ENCODE data around the gene CDC42BPA. TPM values are rescaled to one million over a fixed set of nuclear protein-coding genes. Genes with fewer than 3 reads are reported as not detected.

Gene CDC42BPA
- polyA plus RNA-seq, 1 donor (not counting 4 experiments of a cell fraction or from before 2014, with no cell fraction given) = 9.2 TPM

GRCh38 chr1:226945858-226946245, 372.4 kb downstream of the CDC42BPA start:
- Histone ChIP-seq H3K9ac (ENCODE audit: control insufficient read depth, extremely low read depth, insufficient read depth, low read length) (no peak overlapping the region), H3K9me1 (ENCODE audit: control insufficient read depth, extremely low read depth, insufficient read depth, low read length) (no peaks in the 10 kb centered on the region), H3K4me2 (ENCODE audit: control insufficient read depth, extremely low read depth, insufficient read depth, low read depth, low read length) (no peak overlapping the region), H4K20me1 (ENCODE audit: control insufficient read depth, extremely low read depth, insufficient read depth, low read length) (no peaks in the 10 kb centered on the region), H3K4me1 (ENCODE audit: control insufficient read depth, extremely low read depth, insufficient read depth, low read length) (peaks cover 4% of the 10 kb centered on the region), H2AFZ (ENCODE audit: control insufficient read depth, low read length) (no peak overlapping the region), H3K27me3 (ENCODE audit: control insufficient read depth, extremely low read depth, insufficient read depth, low read length) (peaks cover 3% of the 10 kb centered on the region), H3K27ac (ENCODE audit: control insufficient read depth, insufficient read depth, low read length) (no peak overlapping the region), H3K9me3 (ENCODE audit: control insufficient read depth, low read depth, low read length) (no peaks in the 10 kb centered on the region), H3K36me3 (ENCODE audit: control insufficient read depth in 2 of 2, extremely low read depth in 1 of 2, insufficient read depth in 2 of 2, low read length in 2 of 2) (no peaks in the 10 kb centered on the region), H3K79me2 (ENCODE audit: control insufficient read depth, insufficient read depth, low read length) (no peaks in the 10 kb centered on the region), H3K4me3 (ENCODE audit: control insufficient read depth in 2 of 3, extremely low read depth in 1 of 3, insufficient read depth in 2 of 3, low read depth in 1 of 3, low read length in 3 of 3) (no peak overlapping the region)
- FAIRE-seq (no peak), DNase-seq (ENCODE audit: low read depth, low spot score) (no peak)
- TF ChIP-seq CTCF (optimal IDR thresholded peaks at IDR 0.05 in 1 of 3, IDR thresholded peaks at IDR 0.05 in 1 of 3, conservative IDR thresholded peaks at IDR 0.05 in 1 of 3; ENCODE audit: extremely low read depth in 1 of 3, insufficient read depth in 2 of 3, low read length in 3 of 3) (no peak), EZH2 (IDR thresholded peaks at IDR 0.05; ENCODE audit: low read length) (no peak)
- dilution Hi-C loops (cut with MboI; ENCODE audit: extremely low pct_ligation_motif_present, low sequenced_read_pairs) = no loop called here

- Histone ChIP-seq H3K4me2 (ENCODE audit: control insufficient read depth, extremely low read depth, insufficient read depth, low read depth, low read length) (no peak overlapping the region), H3K4me3 (ENCODE audit: control insufficient read depth in 2 of 3, extremely low read depth in 1 of 3, insufficient read depth in 2 of 3, low read depth in 1 of 3, low read length in 3 of 3) (no peak overlapping the region), H4K20me1 (ENCODE audit: control insufficient read depth, extremely low read depth, insufficient read depth, low read length) (no peaks in the 10 kb centered on the region), H3K4me1 (ENCODE audit: control insufficient read depth, extremely low read depth, insufficient read depth, low read length) (peaks cover 9% of the 10 kb centered on the region), H3K9me1 (ENCODE audit: control insufficient read depth, extremely low read depth, insufficient read depth, low read length) (no peaks in the 10 kb centered on the region), H3K9me3 (ENCODE audit: control insufficient read depth, low read depth, low read length) (no peaks in the 10 kb centered on the region), H3K79me2 (ENCODE audit: control insufficient read depth, insufficient read depth, low read length) (no peaks in the 10 kb centered on the region), H3K27ac (ENCODE audit: control insufficient read depth, insufficient read depth, low read length) (no peak overlapping the region), H3K27me3 (ENCODE audit: control insufficient read depth, extremely low read depth, insufficient read depth, low read length) (peaks cover 3% of the 10 kb centered on the region), H3K36me3 (ENCODE audit: control insufficient read depth in 2 of 2, extremely low read depth in 1 of 2, insufficient read depth in 2 of 2, low read length in 2 of 2) (no peaks in the 10 kb centered on the region), H3K9ac (ENCODE audit: control insufficient read depth, extremely low read depth, insufficient read depth, low read length) (no peak overlapping the region), H2AFZ (ENCODE audit: control insufficient read depth, low read length) (no peak overlapping the region)
- dilution Hi-C loops (cut with MboI; ENCODE audit: extremely low pct_ligation_motif_present, low sequenced_read_pairs) = no loop called here
- TF ChIP-seq EZH2 (IDR thresholded peaks at IDR 0.05; ENCODE audit: low read length) = no peak
- TF ChIP-seq CTCF (optimal IDR thresholded peaks at IDR 0.05 in 1 of 3, IDR thresholded peaks at IDR 0.05 in 1 of 3, conservative IDR thresholded peaks at IDR 0.05 in 1 of 3; ENCODE audit: extremely low read depth in 1 of 3, insufficient read depth in 2 of 3, low read length in 3 of 3) = no peak
- no peak for FAIRE-seq
- no peak for DNase-seq (ENCODE audit: low read depth, low spot score)
Measured at GRCh38 chr1:226945106-226945857, 373.0 kb downstream of the CDC42BPA start.
